ENCODE results near the gene TUT4. TPM values are rescaled to one million over a fixed set of nuclear protein-coding genes. Genes with fewer than 3 reads are reported as not detected.

Gene TUT4
- total and polyA plus RNA-seq, 12 donors = 16.9 to 40.6 (median 31.5) TPM

DNA sequence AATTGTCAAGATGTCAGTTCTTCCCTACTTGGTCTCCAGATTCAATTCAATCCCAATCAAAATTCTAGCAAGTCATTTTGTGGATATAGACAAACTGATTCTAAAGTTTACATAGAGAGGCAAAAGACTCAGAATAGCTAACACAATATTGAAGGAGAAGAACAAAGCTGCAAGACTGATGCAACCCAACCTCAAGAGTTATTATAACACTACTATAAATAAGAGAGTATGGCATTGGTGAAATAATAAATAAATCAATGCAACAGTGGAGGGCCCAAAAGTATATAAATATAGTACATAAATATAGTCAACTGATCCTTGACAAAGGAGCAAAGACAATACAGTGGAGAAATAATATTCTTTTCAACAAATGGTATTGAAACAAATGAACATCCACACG, 98.8 kb downstream of the TUT4 start:
- DNase-seq = no peak
- WGBS, 2 donors = 95 to 99% methylated on average over 1 of the region's 1 CpG

GRCh38 chr1:52444463-52444862, 108.4 kb downstream of the TUT4 start:
- Histone ChIP-seq H3K4me3 (no peak overlapping the region), H3K9me3 (no peaks in the 10 kb centered on the region), H3K4me1 (no peaks in the 10 kb centered on the region), H3K27me3 (no peaks in the 10 kb centered on the region), H3K36me3 (peaks cover 0 to 91% (median 26%) of the 10 kb centered on the region in 9 donors), H3K27ac (no peak overlapping the region)
- TF ChIP-seq, protein P1, sequence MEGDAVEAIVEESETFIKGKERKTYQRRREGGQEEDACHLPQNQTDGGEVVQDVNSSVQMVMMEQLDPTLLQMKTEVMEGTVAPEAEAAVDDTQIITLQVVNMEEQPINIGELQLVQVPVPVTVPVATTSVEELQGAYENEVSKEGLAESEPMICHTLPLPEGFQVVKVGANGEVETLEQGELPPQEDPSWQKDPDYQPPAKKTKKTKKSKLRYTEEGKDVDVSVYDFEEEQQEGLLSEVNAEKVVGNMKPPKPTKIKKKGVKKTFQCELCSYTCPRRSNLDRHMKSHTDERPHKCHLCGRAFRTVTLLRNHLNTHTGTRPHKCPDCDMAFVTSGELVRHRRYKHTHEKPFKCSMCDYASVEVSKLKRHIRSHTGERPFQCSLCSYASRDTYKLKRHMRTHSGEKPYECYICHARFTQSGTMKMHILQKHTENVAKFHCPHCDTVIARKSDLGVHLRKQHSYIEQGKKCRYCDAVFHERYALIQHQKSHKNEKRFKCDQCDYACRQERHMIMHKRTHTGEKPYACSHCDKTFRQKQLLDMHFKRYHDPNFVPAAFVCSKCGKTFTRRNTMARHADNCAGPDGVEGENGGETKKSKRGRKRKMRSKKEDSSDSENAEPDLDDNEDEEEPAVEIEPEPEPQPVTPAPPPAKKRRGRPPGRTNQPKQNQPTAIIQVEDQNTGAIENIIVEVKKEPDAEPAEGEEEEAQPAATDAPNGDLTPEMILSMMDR (IDR thresholded peaks at IDR 0.05) = no peak
- ATAC-seq (no peak), DNase-seq (no peak)
- intact Hi-C loops (cut with DNase I) = no loop called here
- WGBS, 2 donors = 91 to 96% methylated on average over 2 of the region's 2 CpGs

More for the DNA sequence above, 98.8 kb downstream of the TUT4 start:
- ATAC-seq = no peak
- no peaks in the 10 kb centered on the region for H3K27me3 ChIP-seq
- H3K27ac ChIP-seq = no peak overlapping the region
- no peaks in the 10 kb centered on the region for H3K9me3 ChIP-seq
- intact Hi-C loops (cut with DNase I) = no loop called here
- TF ChIP-seq, protein P1 (IDR thresholded peaks at IDR 0.05) = no peak
- no peak overlapping the region for H3K4me3 ChIP-seq
- H3K36me3 ChIP-seq = peaks cover 0 to 78% (median 3%) of the 10 kb centered on the region in 9 donors
- no peaks in the 10 kb centered on the region for H3K4me1 ChIP-seq

- no peak overlapping the region for H3K27ac ChIP-seq
- peaks cover under 1 to 100% (median 26%) of the 10 kb centered on the region in 9 donors for H3K36me3 ChIP-seq
- TF ChIP-seq, protein P1 (IDR thresholded peaks at IDR 0.05) = no peak
- H3K4me1 ChIP-seq = no peaks in the 10 kb centered on the region
- no peaks in the 10 kb centered on the region for H3K27me3 ChIP-seq
- no peaks in the 10 kb centered on the region for H3K9me3 ChIP-seq
- ATAC-seq = no peak
- no peak overlapping the region for H3K4me3 ChIP-seq
- intact Hi-C loops (cut with DNase I) = loop anchor here in 1 of 10 donors (10.0 kb wide), 1 partner anchor 335 kb away; no protein-coding TSS in a partner anchor
- DNase-seq = no peak
- WGBS, 2 donors = 92 to 95% methylated on average over 4 of the region's 4 CpGs
Observed at GRCh38 chr1:52439976-52440375, 112.9 kb downstream of the TUT4 start.

DNA sequence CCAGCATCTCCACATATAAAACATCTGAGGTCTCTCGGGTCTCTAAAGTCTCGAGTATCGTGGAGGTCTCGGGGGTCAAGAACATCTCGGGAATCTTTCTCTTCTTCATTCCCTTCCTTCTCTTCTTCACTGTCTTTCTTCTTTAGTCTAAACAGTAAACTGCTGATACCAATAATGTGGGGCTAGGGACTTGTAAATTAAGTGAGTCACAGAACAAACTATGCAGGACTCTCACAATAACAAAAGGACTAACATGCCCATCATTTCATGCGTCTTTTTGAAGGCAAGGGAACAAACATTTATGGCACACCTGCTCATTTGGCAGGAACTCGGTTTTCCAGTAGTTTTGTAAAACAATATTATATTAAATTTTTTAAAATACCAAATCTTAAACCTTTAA, 116.1 kb downstream of the TUT4 start:
- Histone ChIP-seq H3K4me3 (no peak overlapping the region), H3K36me3 (peaks cover 0 to 100% (median 33%) of the 10 kb centered on the region in 9 donors), H3K27ac (no peak overlapping the region), H3K27me3 (no peaks in the 10 kb centered on the region), H3K9me3 (no peaks in the 10 kb centered on the region), H3K4me1 (no peaks in the 10 kb centered on the region)
- TF ChIP-seq, protein P1 (IDR thresholded peaks at IDR 0.05) = no peak
- 91 to 93% methylated on average over 7 of the region's 7 CpGs for WGBS, 2 donors
- DNase-seq (no peak), ATAC-seq (no peak)
- intact Hi-C loops (cut with DNase I) = loop anchor here in 1 of 10 donors (10.0 kb wide), 1 partner anchor 338 kb away; no protein-coding TSS in a partner anchor

Measured in heart right ventricle (tissue), 16 donors.